HG03025 (cell line): ENCODE measurements around the gene TMED6.
"Not testable (repeated sequence)": the region's sequence is repeated elsewhere in the genome, so short reads cannot be mapped to it uniquely, and the experiment has no call there.

Source experiments
- ATAC-seq: cut with Tn5 transposase; IDR thresholded peaks from one replicate; pipeline ENCODE4 v1.9.1; 2021; ENCODE audit warnings: mild to moderate bottlenecking, moderate library complexity; ENCODE audit not compliant: unreplicated experiment, low FRiP score

Gene TMED6

DNA sequence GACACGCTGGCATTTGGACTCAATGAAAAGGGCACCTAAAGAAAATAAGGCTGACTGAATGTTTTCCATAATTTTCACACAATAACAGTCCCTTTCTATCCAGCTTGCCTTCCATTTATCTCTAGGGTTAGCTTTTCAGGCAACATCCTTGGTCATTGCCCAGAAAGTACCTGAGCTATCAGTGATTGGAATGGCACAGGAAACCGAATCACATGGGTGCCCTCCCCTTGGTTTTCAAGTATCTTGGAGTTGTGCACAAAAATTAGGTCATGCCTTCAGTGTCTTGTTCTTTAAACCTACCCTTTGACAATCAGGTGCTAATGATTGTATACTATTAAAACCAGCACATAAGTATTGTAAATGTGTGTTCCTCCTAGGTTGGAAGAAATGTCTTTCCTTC is 43.7 kb downstream of the TMED6 start:
- no peak for ATAC-seq

- no peak for ATAC-seq
Measured at GRCh38 chr16:69307091-69307490, 44.5 kb downstream of the TMED6 start.

GRCh38 chr16:69306031-69306430 is 45.6 kb downstream of the TMED6 start:
- ATAC-seq: no peak

DNA sequence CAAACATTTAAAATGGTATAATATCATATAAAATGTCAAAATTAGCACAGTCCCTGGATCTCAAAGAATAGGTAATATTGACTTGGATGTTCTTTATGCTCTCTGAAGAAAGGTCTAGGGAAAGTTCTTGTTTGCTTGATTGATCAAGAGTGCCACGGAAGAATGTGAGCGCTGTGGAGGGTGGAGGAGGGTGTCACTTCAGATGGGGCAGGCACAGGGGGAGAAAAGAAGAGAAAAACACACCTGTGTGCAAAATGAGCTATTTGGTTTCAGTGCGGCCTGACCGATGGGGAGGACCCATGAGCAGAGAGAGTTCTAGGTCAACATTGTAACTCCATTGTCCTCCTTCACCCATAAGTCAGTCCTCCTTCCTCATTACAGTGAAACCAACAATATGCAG is 49.3 kb downstream of the TMED6 start:
- ATAC-seq: no peak

GRCh38 chr16:69301861-69302260 is 49.7 kb downstream of the TMED6 start:
- ATAC-seq: no peak

DNA sequence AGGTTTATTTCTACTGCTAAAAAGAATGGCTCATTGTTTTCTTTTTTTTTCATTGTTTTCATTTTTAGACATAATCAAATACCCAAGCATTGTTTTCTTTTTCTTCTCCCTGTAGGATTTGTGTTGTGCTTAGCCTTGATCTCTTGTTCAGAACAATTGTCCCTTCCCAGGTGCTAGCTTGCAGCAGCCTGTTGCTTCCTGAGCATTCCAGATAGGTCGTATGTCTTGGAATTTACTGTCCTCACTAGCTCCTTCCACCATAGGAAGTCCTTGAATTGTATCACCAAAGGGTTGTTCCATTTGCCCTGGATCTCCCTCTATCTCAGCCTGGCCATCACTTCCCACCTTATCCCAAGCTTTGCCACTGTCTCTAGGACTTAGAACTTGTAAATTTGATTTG is 50.4 kb downstream of the TMED6 start:
- no peak for ATAC-seq

DNA sequence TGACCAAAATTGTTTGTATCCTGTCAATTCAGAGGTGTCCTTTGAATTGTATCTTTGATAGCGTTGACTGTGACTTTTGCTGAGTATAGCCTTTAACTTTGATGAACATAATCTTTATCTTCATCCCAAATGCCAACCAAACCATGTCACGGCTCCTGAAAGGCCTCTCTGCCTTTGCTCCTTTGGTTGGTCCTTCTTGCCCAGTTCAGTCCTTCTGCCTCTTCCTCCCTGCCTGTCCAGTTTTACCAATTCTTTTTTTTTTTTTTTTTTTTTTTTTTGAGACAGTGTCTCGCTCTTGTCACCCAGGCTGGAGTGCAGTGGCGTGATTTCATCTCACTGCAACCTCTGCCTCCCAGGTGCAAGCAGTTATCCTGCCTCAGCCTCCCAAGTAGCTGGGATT is 53.3 kb downstream of the TMED6 start:
- ATAC-seq: no peak

DNA sequence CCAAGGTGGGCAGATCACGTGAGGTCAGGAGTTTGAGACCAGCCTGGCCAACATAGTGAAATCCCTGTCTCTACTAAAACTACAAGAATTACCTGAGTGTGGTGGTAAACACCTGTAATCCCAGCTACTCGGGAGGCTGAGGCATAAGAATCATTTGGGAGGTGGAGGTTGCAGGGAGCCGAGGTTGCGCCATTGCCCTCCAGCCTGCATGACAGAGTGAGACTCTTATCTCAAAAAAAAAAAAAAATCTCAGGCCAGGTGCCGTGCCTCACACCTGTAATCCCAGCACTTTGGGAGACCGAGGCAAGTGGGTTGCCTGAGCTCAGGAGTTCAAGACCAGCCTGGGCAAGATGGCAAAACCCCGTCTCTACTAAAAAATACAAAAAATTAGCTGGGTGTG is 54.8 kb downstream of the TMED6 start:
- not testable (repeated sequence) for ATAC-seq

DNA sequence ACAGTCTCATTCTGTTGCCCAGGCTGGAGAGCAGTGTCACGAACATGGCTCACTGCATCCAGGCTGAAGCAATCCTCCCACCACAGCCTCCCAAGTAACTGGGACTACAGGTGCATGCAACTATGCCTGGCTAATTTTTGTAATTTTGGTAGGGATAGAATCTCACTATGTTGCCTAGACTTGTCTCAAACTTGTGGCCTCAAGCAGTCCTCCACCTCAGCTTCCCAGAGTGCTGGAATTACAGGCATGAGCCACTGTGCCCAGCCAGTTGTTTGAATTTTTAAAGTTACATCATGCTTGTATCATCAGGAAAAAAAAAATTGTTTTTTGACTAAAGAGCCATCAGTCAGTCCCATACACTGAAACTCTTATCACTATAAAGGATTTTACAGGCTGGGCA is 57.5 kb downstream of the TMED6 start:
- no peak for ATAC-seq

GRCh38 chr16:69293401-69293800 is 58.2 kb downstream of the TMED6 start:
- ATAC-seq: no peak
